NCI-H69 (cell line): Measurements from ENCODE around the gene CLMN.

Source experiments
- DNase-seq: peaks from one replicate; lab custom pipeline; 2025; lab: John Stamatoyannopoulos, UW

Gene CLMN

GRCh38 chr14:95238487-95239298 lies 81.0 kb downstream of the CLMN start:
- DNase-seq: no peak

- no peak for DNase-seq
Measured at GRCh38 chr14:95237958-95238340, 81.8 kb downstream of the CLMN start.

GRCh38 chr14:95237121-95237957 lies 82.4 kb downstream of the CLMN start:
- DNase-seq: no peak

GRCh38 chr14:95236221-95236620 lies 83.5 kb downstream of the CLMN start:
- DNase-seq: no peak

- DNase-seq: no peak
Measured at GRCh38 chr14:95235767-95236166, 83.9 kb downstream of the CLMN start.

GRCh38 chr14:95235351-95235750 lies 84.4 kb downstream of the CLMN start:
- DNase-seq: no peak

- DNase-seq: no peak
Measured at GRCh38 chr14:95234426-95234825, 85.3 kb downstream of the CLMN start.

- DNase-seq: no peak
Measured at GRCh38 chr14:95233702-95234241, 85.9 kb downstream of the CLMN start.

GRCh38 chr14:95232894-95233584 lies 86.7 kb downstream of the CLMN start:
- DNase-seq: no peak

- no peak for DNase-seq
Measured at GRCh38 chr14:95231966-95232633, 87.6 kb downstream of the CLMN start.

- DNase-seq: peak; percentile 17
Measured at GRCh38 chr14:95229749-95230148, 90.0 kb downstream of the CLMN start.

- no peak for DNase-seq
Measured at GRCh38 chr14:95228240-95228639, 91.5 kb downstream of the CLMN start.

- DNase-seq: peak; percentile 59
Measured at GRCh38 chr14:95227279-95227860, 92.3 kb downstream of the CLMN start.

- peak; percentile 67 for DNase-seq
Measured at GRCh38 chr14:95226801-95227200, 92.9 kb downstream of the CLMN start.

- DNase-seq: no peak
Measured at GRCh38 chr14:95225251-95225887, 94.3 kb downstream of the CLMN start.

GRCh38 chr14:95222870-95223398 lies 96.8 kb downstream of the CLMN start:
- DNase-seq: no peak

- peak; percentile 9 for DNase-seq
Measured at GRCh38 chr14:95222151-95222631, 97.5 kb downstream of the CLMN start.

GRCh38 chr14:95221531-95221930 lies 98.2 kb downstream of the CLMN start:
- DNase-seq: no peak

- no peak for DNase-seq
Measured at GRCh38 chr14:95220663-95221231, 99.0 kb downstream of the CLMN start.
